K562 (cell line): ENCODE data around the gene SENP7. TPM values are rescaled to one million over a fixed set of nuclear protein-coding genes. Genes with fewer than 3 reads are reported as not detected.
A peak's percentile ranks its signal among the peaks of the same experiment; 100 is the strongest.

Experiments used
- BRCA1 ChIP-seq, 2 experiments: fragments of 450-650 bp in 1 of 2; sonication (generic) in 1 of 2; formaldehyde crosslinking in 1 of 2; IDR thresholded peaks; 2 replicates each; pipeline versions ENCODE4 v1.5.0 to v1.6.1; 2017 to 2020; ENCODE audit warnings: mild to moderate bottlenecking in 1 of 2, missing genetic modification reagents in 1 of 2
- CBFA2T3 ChIP-seq: fragments of 450-650 bp; IDR thresholded peaks from 2 replicates; pipeline ENCODE4 v1.6.1; 2017
- CBX3 ChIP-seq, 2 experiments: IDR thresholded peaks; 1 replicate in 1 of 2; 2 replicates in 1 of 2; pipeline ENCODE4 v1.6.1; 2012; ENCODE audit warnings: inconsistent platforms in 2 of 2, low read length in 2 of 2, borderline replicate concordance in 1 of 2, control low read depth in 1 of 2
- LEF1 ChIP-seq: fragments of 450-650 bp; IDR thresholded peaks from 2 replicates; pipeline ENCODE4 v1.6.1; 2016; ENCODE audit warnings: mild to moderate bottlenecking
- MAZ ChIP-seq, 2 experiments: fragments of 450-650 bp in 1 of 2; sonication (generic) in 1 of 2; formaldehyde crosslinking; IDR thresholded peaks in 1 of 2; conservative IDR thresholded peaks in 1 of 2; 2 replicates each; pipeline versions ENCODE4 v1.4.0 to v1.5.0; 2020; ENCODE audit warnings: mild to moderate bottlenecking in 1 of 2, missing genetic modification reagents in 1 of 2
- NFE2 ChIP-seq: IDR thresholded peaks from 2 replicates; pipeline ENCODE4 v1.6.1; 2014; ENCODE audit warnings: antibody characterized with exemption, low read depth
- NFIX ChIP-seq: fragments of 250-450 bp; sonication (Bioruptor Pico); IDR thresholded peaks from 2 replicates; pipeline ENCODE4 v1.4.0; 2020; ENCODE audit warnings: low read depth, mild to moderate bottlenecking, moderate library complexity
- PML ChIP-seq: IDR thresholded peaks from 2 replicates; pipeline ENCODE4 v1.6.1; 2012; ENCODE audit warnings: low read length, inconsistent platforms
- PPARD ChIP-seq: fragments of 250-450 bp; sonication (Bioruptor Pico); IDR thresholded peaks from 2 replicates; pipeline ENCODE4 v1.8.0; 2022; ENCODE audit warnings: inconsistent platforms, mild to moderate bottlenecking, moderate library complexity
- PTTG1 ChIP-seq: fragments of 450-650 bp; IDR thresholded peaks from 2 replicates; pipeline ENCODE4 v1.6.1; 2016; ENCODE audit warnings: low read depth, mild to moderate bottlenecking, missing genetic modification characterization, missing compliant biosample characterization
- ZBTB11 ChIP-seq, 3 experiments: fragments of 200-800 bp in 1 of 3; fragments of 250-450 bp in 1 of 3; fragments of 450-650 bp in 1 of 3; sonication (Bioruptor Pico) in 1 of 3; sonication (Bioruptor generic) in 1 of 3; formaldehyde crosslinking in 1 of 3; IDR thresholded peaks; 2 replicates each; pipeline versions ENCODE4 v1.6.1 to v1.8.0; 2016 to 2022; ENCODE audit warnings: mild to moderate bottlenecking in 2 of 3, missing genetic modification characterization in 2 of 3, missing compliant biosample characterization in 1 of 3, moderate library complexity in 1 of 3
- ZC3H4 ChIP-seq: sonication (generic); formaldehyde crosslinking; IDR thresholded peaks from 2 replicates; pipeline ENCODE4 v1.9.0; 2021; ENCODE audit warnings: missing genetic modification reagents, borderline replicate concordance
- ZNF316 ChIP-seq: fragments of 450-650 bp; IDR thresholded peaks from 2 replicates; pipeline ENCODE4 v1.6.1; 2016
- ZNF395 ChIP-seq: fragments of 200-800 bp; sonication (Bioruptor generic); IDR thresholded peaks from 2 replicates; pipeline ENCODE4 v1.6.1; 2017; ENCODE audit warnings: missing genetic modification characterization, missing compliant biosample characterization
- ZNF561 ChIP-seq: fragments of 450-650 bp; formaldehyde crosslinking; conservative IDR thresholded peaks from 2 replicates; pipeline ENCODE4 v1.4.0; 2020; ENCODE audit warnings: mild to moderate bottlenecking, moderate library complexity
- polyA plus RNA-seq, 8 experiments: library from polyadenylated mRNA; depleted of rRNA in 4 of 8; stranded (reverse) in 5 of 8; unstranded in 3 of 8; fragments of >200 nt; fragmentation: Nextera tagmentation in 2 of 8; fragmentation: Illumina TruSeq in 1 of 8; extraction: Ambion mirVana in 2 of 8; extraction: Trizol in 1 of 8; gene quantifications; 2 replicates each; pipeline versions ENCODE4 v1.2.1 to v1.2.3, GENCODE V29; 2011 to 2014; ENCODE audit warnings: inconsistent platforms in 1 of 8, missing spikeins in 1 of 8
- total RNA-seq, 7 experiments: library from RNA; depleted of rRNA in 6 of 7; stranded (reverse); fragments of >200 nt in 6 of 7; fragmentation: Illumina TruSeq in 2 of 7; extraction: Trizol in 2 of 7; gene quantifications; 2 replicates each; pipeline versions ENCODE4 v1.2.1 to v1.2.3, GENCODE V29; 2011 to 2021; ENCODE audit warnings: low replicate concordance in 1 of 7
- TF ChIP-seq, protein P1 (sequence below): fragments of 250-450 bp; sonication (Bioruptor Pico); IDR thresholded peaks from 2 replicates; pipeline ENCODE4 v1.8.0; 2021; ENCODE audit warnings: moderate library complexity, mild to moderate bottlenecking, inconsistent platforms
- TF ChIP-seq, protein P2 (sequence below): fragments of 250-450 bp; sonication (Bioruptor Pico); IDR thresholded peaks from 2 replicates; pipeline ENCODE4 v1.6.1; 2021; ENCODE audit warnings: mild to moderate bottlenecking

SENP7 gene
- total and polyA plus RNA-seq, 9 of the 15 experiments (the other 6 are each of a cell fraction or from before 2014, with no cell fraction given): 4.1 to 21.9 (median 10.7) TPM

- TF ChIP-seq ZBTB11 (CRISPR knock-in tag; IDR thresholded peaks at IDR 0.05) (peak in 1 of 3 experiments; percentile 76; a peak in 2 of 6 replicates), ZNF395 (CRISPR knock-in tag) (peak; percentile 91; the same call in 1 of the 2 replicates), BRCA1 (IDR thresholded peaks at IDR 0.05) (no peak), BRCA1 (CRISPR knock-in tag; IDR thresholded peaks at IDR 0.05) (no peak), NFIX (CRISPR knock-in tag) (no peak), LEF1 (peak; percentile 92), ZC3H4 (CRISPR knock-in tag) (no peak), MAZ (CRISPR knock-in tag; conservative IDR thresholded peaks at IDR 0.05 in 1 of 2, IDR thresholded peaks at IDR 0.05 in 1 of 2) (peak; percentile 70 to 89), PML (peak; percentile 96), CBFA2T3 (peak; percentile 99), NFE2 (0 out of 2 replicates have a peak, but pooled peaks have one; percentile 17), CBX3 (IDR thresholded peaks at IDR 0.05; ENCODE audit: borderline replicate concordance in 1 of 2, low read length in 2 of 2) (peak in 1 of 2 experiments; percentile 93; a peak in 2 of 3 replicates), ZNF316 (no peak), ZNF561 (CRISPR knock-in tag) (no peak), PPARD (CRISPR knock-in tag) (no peak), PTTG1 (tag) (no peak)
- TF ChIP-seq, protein P1, sequence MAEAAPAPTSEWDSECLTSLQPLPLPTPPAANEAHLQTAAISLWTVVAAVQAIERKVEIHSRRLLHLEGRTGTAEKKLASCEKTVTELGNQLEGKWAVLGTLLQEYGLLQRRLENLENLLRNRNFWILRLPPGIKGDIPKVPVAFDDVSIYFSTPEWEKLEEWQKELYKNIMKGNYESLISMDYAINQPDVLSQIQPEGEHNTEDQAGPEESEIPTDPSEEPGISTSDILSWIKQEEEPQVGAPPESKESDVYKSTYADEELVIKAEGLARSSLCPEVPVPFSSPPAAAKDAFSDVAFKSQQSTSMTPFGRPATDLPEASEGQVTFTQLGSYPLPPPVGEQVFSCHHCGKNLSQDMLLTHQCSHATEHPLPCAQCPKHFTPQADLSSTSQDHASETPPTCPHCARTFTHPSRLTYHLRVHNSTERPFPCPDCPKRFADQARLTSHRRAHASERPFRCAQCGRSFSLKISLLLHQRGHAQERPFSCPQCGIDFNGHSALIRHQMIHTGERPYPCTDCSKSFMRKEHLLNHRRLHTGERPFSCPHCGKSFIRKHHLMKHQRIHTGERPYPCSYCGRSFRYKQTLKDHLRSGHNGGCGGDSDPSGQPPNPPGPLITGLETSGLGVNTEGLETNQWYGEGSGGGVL (CRISPR knock-in tag): no peak
- TF ChIP-seq, protein P2, sequence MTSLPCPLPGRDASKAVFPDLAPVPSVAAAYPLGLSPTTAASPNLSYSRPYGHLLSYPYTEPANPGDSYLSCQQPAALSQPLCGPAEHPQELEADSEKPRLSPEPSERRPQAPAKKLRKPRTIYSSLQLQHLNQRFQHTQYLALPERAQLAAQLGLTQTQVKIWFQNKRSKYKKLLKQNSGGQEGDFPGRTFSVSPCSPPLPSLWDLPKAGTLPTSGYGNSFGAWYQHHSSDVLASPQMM: no peak
Measured at GRCh38 chr3:101529816-101530685, 17.0 kb upstream of the SENP7 start (continued).
